HG03520 (cell line): ENCODE data around the gene POU2F3.

Source experiments
- ATAC-seq: cut with Tn5 transposase; IDR thresholded peaks from one replicate; pipeline ENCODE4 v1.9.1; 2021; ENCODE audit warnings: mild to moderate bottlenecking, moderate library complexity; ENCODE audit not compliant: unreplicated experiment

Gene POU2F3

GRCh38 chr11:120226242-120226641 lies 13.7 kb upstream of the POU2F3 start:
- no peak for ATAC-seq

GRCh38 chr11:120226714-120227113 lies 13.2 kb upstream of the POU2F3 start:
- no peak for ATAC-seq

- no peak for ATAC-seq
Measured at GRCh38 chr11:120227228-120227852, 12.6 kb upstream of the POU2F3 start.

GRCh38 chr11:120228794-120229384 lies 11.1 kb upstream of the POU2F3 start:
- ATAC-seq, result no peak

- ATAC-seq, result no peak
Measured at GRCh38 chr11:120229451-120230424, 10.2 kb upstream of the POU2F3 start.

GRCh38 chr11:120230433-120231071 lies 9.4 kb upstream of the POU2F3 start:
- ATAC-seq, result no peak

- no peak for ATAC-seq
Measured at GRCh38 chr11:120231963-120232362, 8.0 kb upstream of the POU2F3 start.

- no peak for ATAC-seq
Measured at GRCh38 chr11:120233207-120233803, 6.6 kb upstream of the POU2F3 start.

GRCh38 chr11:120235024-120235628 lies 4.8 kb upstream of the POU2F3 start:
- no peak for ATAC-seq

- no peak for ATAC-seq
Measured at GRCh38 chr11:120236169-120237107, 3.5 kb upstream of the POU2F3 start.

GRCh38 chr11:120238968-120239620 lies 846 bp upstream of the POU2F3 start:
- no peak for ATAC-seq

- no peak for ATAC-seq
Measured at GRCh38 chr11:120240866-120241265, 926 bp downstream of the POU2F3 start.

- ATAC-seq, result no peak
Measured at GRCh38 chr11:120241277-120241676, 1.3 kb downstream of the POU2F3 start.

GRCh38 chr11:120243221-120243620 lies 3.3 kb downstream of the POU2F3 start:
- ATAC-seq, result no peak

- ATAC-seq, result no peak
Measured at GRCh38 chr11:120244476-120245365, 4.8 kb downstream of the POU2F3 start.

GRCh38 chr11:120245434-120245833 lies 5.5 kb downstream of the POU2F3 start:
- ATAC-seq, result no peak

GRCh38 chr11:120248551-120249278 lies 8.8 kb downstream of the POU2F3 start:
- ATAC-seq, result peak; percentile 64
